Measurements from ENCODE around the gene TMEM238. TPM values are rescaled to one million over a fixed set of nuclear protein-coding genes. Genes with fewer than 3 reads are reported as not detected.
"Not testable (repeated sequence)": the region's sequence is repeated elsewhere in the genome, so short reads cannot be mapped to it uniquely, and the experiment has no call there.

The TMEM238 gene
- total RNA-seq, 1 donor from 2014 or later, result 20.8 TPM

- no peak for DNase-seq (ENCODE audit: low spot score)
Observed at GRCh38 chr19:55339889-55340783, 44.0 kb downstream of the TMEM238 start.

- peak; percentile 100 for DNase-seq (ENCODE audit: low spot score)
Observed at GRCh38 chr19:55339105-55339888, 44.8 kb downstream of the TMEM238 start, which contains the start of gene KMT5C. Gene KMT5C, plus strand, starts transcription at chr19:55339876. Its CDS starts 2,061 bp downstream, at chr19:55341937.

GRCh38 chr19:55336101-55336500 lies 48.0 kb downstream of the TMEM238 start:
- no peak for DNase-seq (ENCODE audit: low spot score)

DNA sequence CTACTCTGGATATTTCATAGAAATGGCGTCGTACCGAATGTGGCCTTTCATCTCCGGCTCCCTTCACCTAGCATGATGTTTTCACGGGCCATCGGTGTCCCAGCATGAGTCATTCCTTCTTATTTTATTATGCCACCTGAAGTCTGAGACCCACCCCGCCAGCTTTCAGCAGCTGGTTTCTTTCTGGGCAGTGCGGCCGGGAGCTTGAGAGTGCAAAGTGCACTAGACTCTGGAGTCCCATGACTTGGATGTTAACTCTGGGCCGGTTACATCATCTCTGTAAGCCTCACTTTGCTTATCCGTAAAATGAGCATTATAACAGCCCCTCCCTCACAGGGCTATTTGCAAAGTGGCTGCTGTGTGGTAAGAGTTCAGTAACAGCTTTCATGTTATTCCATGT lies 50.2 kb downstream of the TMEM238 start:
- DNase-seq (ENCODE audit: low spot score), result no peak

DNA sequence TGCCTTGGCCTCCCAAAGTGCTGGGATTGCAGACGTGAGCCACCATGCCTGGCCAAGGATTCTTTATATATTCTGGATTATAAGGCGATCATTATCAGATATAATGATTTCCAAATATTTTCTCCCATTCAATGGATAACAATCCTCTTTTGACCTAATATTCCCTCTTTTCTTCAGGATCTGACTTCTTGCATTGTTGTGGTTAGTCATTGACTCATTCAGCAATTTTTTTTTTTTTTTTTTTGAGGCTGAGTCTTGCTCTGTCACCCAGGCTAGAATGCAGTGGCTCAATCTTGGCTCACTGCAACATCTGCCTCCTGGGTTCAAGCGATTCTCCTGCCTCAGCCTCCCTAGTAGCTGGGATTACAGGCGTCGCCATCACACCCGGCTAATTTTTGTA lies 54.3 kb downstream of the TMEM238 start:
- not testable (repeated sequence) for DNase-seq (ENCODE audit: low spot score)

Other genes with a start within 250 kb of the TMEM238 start
- gene TNNT1, start 235.1 kb downstream of the TMEM238 start, total RNA-seq, result 0.89 TPM
- not detected for gene TNNI3, start 226.6 kb downstream of the TMEM238 start, total RNA-seq
- gene DNAAF3, start 217.7 kb downstream of the TMEM238 start, total RNA-seq, result 1.6 TPM
- not detected for gene SYT5, start 204.0 kb downstream of the TMEM238 start, total RNA-seq
- gene PTPRH, start 174.8 kb downstream of the TMEM238 start, total RNA-seq, result 1.3 TPM
- 6.4 TPM for gene TMEM86B, start 155.5 kb downstream of the TMEM238 start, total RNA-seq
- gene PPP6R1, start 125.3 kb downstream of the TMEM238 start, total RNA-seq, result 65.1 TPM
- gene HSPBP1, start 104.2 kb downstream of the TMEM238 start, total RNA-seq, result 31.2 TPM
- gene BRSK1, start 100.3 kb downstream of the TMEM238 start, total RNA-seq, result 10.6 TPM
- 1.9 TPM for gene TMEM150B, start 59.0 kb downstream of the TMEM238 start, total RNA-seq
- 12.0 TPM for gene KMT5C, start 44.4 kb downstream of the TMEM238 start, total RNA-seq
- 3.7 TPM for gene COX6B2, start 29.6 kb downstream of the TMEM238 start, total RNA-seq
- gene GARIN5B, start 21.0 kb downstream of the TMEM238 start, total RNA-seq, result not detected
- not detected for gene IL11, start 13.8 kb downstream of the TMEM238 start, total RNA-seq
- gene TMEM190, start 7.5 kb downstream of the TMEM238 start, total RNA-seq, result not detected
- gene RPL28, start 1.6 kb upstream of the TMEM238 start, total RNA-seq, result 2,509 TPM
- 31.9 TPM for gene UBE2S, start 23.5 kb upstream of the TMEM238 start, total RNA-seq
- not detected for gene SHISA7, start 59.0 kb upstream of the TMEM238 start, total RNA-seq
- 48.4 TPM for gene ISOC2, start 77.3 kb upstream of the TMEM238 start, total RNA-seq
- not detected for gene C19orf85, start 80.5 kb upstream of the TMEM238 start, total RNA-seq
- 7.4 TPM for gene ZNF628, start 92.3 kb upstream of the TMEM238 start, total RNA-seq
- gene NAT14, start 100.9 kb upstream of the TMEM238 start, total RNA-seq, result 14.2 TPM
- gene SSC5D, start 104.1 kb upstream of the TMEM238 start, total RNA-seq, result 15.2 TPM
- gene SBK2, start 152.8 kb upstream of the TMEM238 start, total RNA-seq, result not detected
- gene SBK3, start 161.3 kb upstream of the TMEM238 start, total RNA-seq, result 0.39 TPM
- gene ZNF579, start 196.6 kb upstream of the TMEM238 start, total RNA-seq, result 14.0 TPM
- 18.4 TPM for gene FIZ1, start 215.2 kb upstream of the TMEM238 start, total RNA-seq
- 13.0 TPM for gene ZNF524, start 216.0 kb upstream of the TMEM238 start, total RNA-seq
- 13.6 TPM for gene ZNF865, start 221.4 kb upstream of the TMEM238 start, total RNA-seq
- gene ZNF784, start 240.3 kb upstream of the TMEM238 start, total RNA-seq, result 9.5 TPM

All from ureter (tissue), 1 donor.